Liver (tissue), 9 donors: ENCODE results near the gene ARL6. TPM values are rescaled to one million over a fixed set of nuclear protein-coding genes. Genes with fewer than 3 reads are reported as not detected.

Experiments
- DNase-seq: peaks from one replicate; pipeline ENCODE4 v3.0.0-alpha.2; 2017; ENCODE audit warnings: low spot score
- H3K27ac ChIP-seq, 2 donors: one replicate each; pipeline ENCODE4 v1.7.0; 2013; ENCODE audit warnings: inconsistent platforms in 2 of 2, low read length in 2 of 2, control low read depth in 1 of 2, low read depth in 1 of 2, mild to moderate bottlenecking in 1 of 2
- H3K27me3 ChIP-seq, 4 donors: one replicate each; pipeline versions ENCODE4 v1.6.1 to v1.7.0; 2013; ENCODE audit warnings: low read length in 3 of 4, inconsistent platforms in 1 of 4, mild to moderate bottlenecking in 1 of 4, moderate library complexity in 1 of 4; ENCODE audit not compliant: control insufficient read depth in 4 of 4, insufficient read depth in 4 of 4
- H3K36me3 ChIP-seq, 4 donors: one replicate each; pipeline versions ENCODE4 v1.6.1 to v1.7.0; 2013; ENCODE audit warnings: low read length in 3 of 4, mild to moderate bottlenecking in 3 of 4, low read depth in 1 of 4, moderate library complexity in 1 of 4; ENCODE audit not compliant: control insufficient read depth in 4 of 4, insufficient read depth in 3 of 4
- H3K4me1 ChIP-seq, 4 donors: one replicate each; pipeline versions ENCODE4 v1.6.1 to v1.7.0; 2013; ENCODE audit warnings: low read length in 3 of 4, mild to moderate bottlenecking in 3 of 4, moderate library complexity in 1 of 4; ENCODE audit not compliant: control insufficient read depth in 4 of 4, insufficient read depth in 4 of 4
- H3K4me3 ChIP-seq, 3 donors: one replicate each; pipeline versions ENCODE4 v1.6.1 to v1.7.0; 2013; ENCODE audit warnings: low read length in 3 of 3, control low read depth in 1 of 3, low read depth in 1 of 3, mild to moderate bottlenecking in 1 of 3
- H3K9ac ChIP-seq, 2 donors: one replicate each; pipeline ENCODE4 v1.7.0; 2013; ENCODE audit warnings: low read length in 2 of 2, mild to moderate bottlenecking in 2 of 2, moderate library complexity in 2 of 2, control low read depth in 1 of 2, low read depth in 1 of 2
- H3K9me3 ChIP-seq, 4 donors: one replicate each; pipeline versions ENCODE4 v1.6.1 to v1.7.0; 2013; ENCODE audit warnings: low read length in 3 of 4; ENCODE audit not compliant: control insufficient read depth in 4 of 4
- CTCF ChIP-seq: fragments of 150-350 bp; IDR thresholded peaks from 2 replicates; pipeline ENCODE4 v1.5.1; 2017; ENCODE audit warnings: improper control_type of control experiment, low read depth, low read length; ENCODE audit not compliant: missing input control
- FOXA2 ChIP-seq: IDR thresholded peaks from 2 replicates; pipeline ENCODE4 v1.6.1; 2016; ENCODE audit warnings: antibody characterized with exemption
- GABPA ChIP-seq, 2 donors: IDR thresholded peaks in 1 of 2; conservative IDR thresholded peaks in 1 of 2; 2 replicates each; pipeline ENCODE4 v1.6.1; 2016; ENCODE audit warnings: antibody characterized with exemption in 2 of 2, mild to moderate bottlenecking in 1 of 2, moderate library complexity in 1 of 2
- HNF4G ChIP-seq: IDR thresholded peaks from 2 replicates; pipeline ENCODE4 v1.6.1; 2016; ENCODE audit warnings: antibody characterized with exemption
- JUND ChIP-seq, 2 donors: IDR thresholded peaks; 2 replicates each; pipeline ENCODE4 v1.6.1; 2016; ENCODE audit warnings: antibody characterized with exemption in 2 of 2
- NR2F2 ChIP-seq: IDR thresholded peaks from 2 replicates; pipeline ENCODE4 v1.6.1; 2016; ENCODE audit warnings: antibody characterized with exemption
- RAD21 ChIP-seq, 2 donors: IDR thresholded peaks; 2 replicates each; pipeline ENCODE4 v1.6.1; 2016; ENCODE audit warnings: antibody characterized with exemption in 2 of 2, mild to moderate bottlenecking in 2 of 2
- RXRA ChIP-seq, 2 donors: IDR thresholded peaks; 2 replicates each; pipeline ENCODE4 v1.6.1; 2017 to 2018; ENCODE audit warnings: antibody characterized with exemption in 2 of 2, mild to moderate bottlenecking in 1 of 2
- SP1 ChIP-seq: IDR thresholded peaks from 2 replicates; pipeline ENCODE4 v1.6.1; 2018; ENCODE audit warnings: antibody characterized with exemption, mild to moderate bottlenecking
- TAF1 ChIP-seq: conservative IDR thresholded peaks from 2 replicates; pipeline ENCODE4 v1.6.1; 2016; ENCODE audit warnings: antibody characterized with exemption, mild to moderate bottlenecking
- YY1 ChIP-seq: IDR thresholded peaks from 2 replicates; pipeline ENCODE4 v1.6.1; 2016; ENCODE audit warnings: antibody characterized with exemption, mild to moderate bottlenecking
- ZBTB33 ChIP-seq: IDR thresholded peaks from 2 replicates; pipeline ENCODE4 v1.6.1; 2016; ENCODE audit warnings: antibody characterized with exemption
- polyA plus RNA-seq, 2 donors: library from polyadenylated mRNA; stranded (reverse) in 1 of 2; unstranded in 1 of 2; fragments of 200-250 nt in 1 of 2; fragments of >200 nt in 1 of 2; fragmentation: Nextera tagmentation in 1 of 2; extraction: Ambion mirVana in 1 of 2; gene quantifications; one replicate each; pipeline versions ENCODE4 v1.2.1 to v1.2.3, GENCODE V29; 2013 to 2015
- total RNA-seq, 2 donors: library from RNA; depleted of rRNA; stranded (reverse); fragments of >200 nt; gene quantifications; one replicate each; pipeline ENCODE4 v1.2.3, GENCODE V29; 2014
- TF ChIP-seq, protein P1 (sequence below): IDR thresholded peaks from 2 replicates; pipeline ENCODE4 v1.6.1; 2016; ENCODE audit warnings: antibody characterized with exemption
- TF ChIP-seq, protein P2 (sequence below): IDR thresholded peaks from 2 replicates; pipeline ENCODE4 v1.6.1; 2016; ENCODE audit warnings: antibody characterized with exemption
- TF ChIP-seq, protein P3 (sequence below): IDR thresholded peaks from 2 replicates; pipeline ENCODE4 v1.6.1; 2016; ENCODE audit warnings: antibody characterized with exemption, mild to moderate bottlenecking
- donor health status: healthy.
- donor health status: healthy.
- donor health status: healthy.
- donor health status: healthy.
- donor health status: healthy.

ARL6 gene
- total and polyA plus RNA-seq, 4 donors: 1.1 to 3.4 (median 1.4) TPM

DNA sequence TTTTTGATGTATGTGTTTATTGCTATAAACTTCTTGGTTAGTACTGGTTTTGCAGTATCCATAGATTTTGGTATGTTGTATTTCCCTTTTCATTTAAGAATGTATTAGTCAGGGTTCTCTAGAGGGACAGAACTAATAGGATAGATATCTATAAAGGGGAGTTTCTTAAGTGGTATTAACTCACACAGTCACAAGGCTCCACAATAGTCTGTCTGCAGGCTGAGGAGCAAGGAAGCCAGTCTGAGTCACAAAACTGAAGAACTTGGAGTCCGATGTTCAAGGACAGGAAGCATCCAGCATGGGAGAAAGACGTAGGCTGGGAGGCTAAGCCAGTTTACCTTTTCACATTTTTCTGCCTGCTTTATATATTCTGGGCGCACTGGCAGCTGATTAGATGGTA is 8.4 kb downstream of the ARL6 start (continued):
- no peak for TF ChIP-seq CTCF

DNA sequence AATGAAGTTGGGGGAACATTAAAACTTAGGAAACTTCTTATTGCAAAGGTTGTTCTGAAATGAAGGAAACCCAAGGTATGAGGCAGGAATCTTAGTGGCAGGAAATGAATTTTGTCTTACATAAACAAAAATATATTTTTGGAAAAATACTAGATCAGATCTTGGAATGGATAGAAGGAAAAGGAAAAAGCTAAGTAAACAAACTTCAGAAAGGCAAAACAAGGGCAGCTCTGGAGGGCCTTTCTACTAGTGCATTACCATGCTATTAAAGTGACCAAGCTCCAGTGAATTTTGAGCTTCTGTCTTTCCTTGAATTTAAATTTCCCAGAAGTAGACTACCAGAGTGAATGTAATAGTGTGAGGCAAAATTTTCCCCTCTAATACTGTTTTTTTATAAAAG is 13.6 kb downstream of the ARL6 start:
- H3K27ac ChIP-seq: no peak overlapping the region
- H3K4me1 ChIP-seq: peaks cover 0 to 3% (median 0%) of the 10 kb centered on the region in 4 donors
- no peaks in the 10 kb centered on the region for H3K27me3 ChIP-seq
- no peak overlapping the region for H3K4me3 ChIP-seq
- no peaks in the 10 kb centered on the region for H3K36me3 ChIP-seq
- no peak overlapping the region for H3K9ac ChIP-seq
- H3K9me3 ChIP-seq: no peaks in the 10 kb centered on the region
- TF ChIP-seq ZBTB33 (no peak), GABPA (IDR thresholded peaks at IDR 0.05 in 1 of 2, conservative IDR thresholded peaks at IDR 0.05 in 1 of 2) (no peak), JUND (IDR thresholded peaks at IDR 0.05) (no peak), YY1 (no peak), RAD21 (IDR thresholded peaks at IDR 0.05) (no peak), SP1 (no peak), FOXA2 (no peak), CTCF (no peak), HNF4G (no peak), RXRA (IDR thresholded peaks at IDR 0.05) (no peak), TAF1 (no peak), NR2F2 (no peak)
- TF ChIP-seq, protein P1, sequence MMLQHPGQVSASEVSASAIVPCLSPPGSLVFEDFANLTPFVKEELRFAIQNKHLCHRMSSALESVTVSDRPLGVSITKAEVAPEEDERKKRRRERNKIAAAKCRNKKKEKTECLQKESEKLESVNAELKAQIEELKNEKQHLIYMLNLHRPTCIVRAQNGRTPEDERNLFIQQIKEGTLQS: no peak
- TF ChIP-seq, protein P2, sequence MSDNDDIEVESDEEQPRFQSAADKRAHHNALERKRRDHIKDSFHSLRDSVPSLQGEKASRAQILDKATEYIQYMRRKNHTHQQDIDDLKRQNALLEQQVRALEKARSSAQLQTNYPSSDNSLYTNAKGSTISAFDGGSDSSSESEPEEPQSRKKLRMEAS: no peak
- TF ChIP-seq, protein P3, sequence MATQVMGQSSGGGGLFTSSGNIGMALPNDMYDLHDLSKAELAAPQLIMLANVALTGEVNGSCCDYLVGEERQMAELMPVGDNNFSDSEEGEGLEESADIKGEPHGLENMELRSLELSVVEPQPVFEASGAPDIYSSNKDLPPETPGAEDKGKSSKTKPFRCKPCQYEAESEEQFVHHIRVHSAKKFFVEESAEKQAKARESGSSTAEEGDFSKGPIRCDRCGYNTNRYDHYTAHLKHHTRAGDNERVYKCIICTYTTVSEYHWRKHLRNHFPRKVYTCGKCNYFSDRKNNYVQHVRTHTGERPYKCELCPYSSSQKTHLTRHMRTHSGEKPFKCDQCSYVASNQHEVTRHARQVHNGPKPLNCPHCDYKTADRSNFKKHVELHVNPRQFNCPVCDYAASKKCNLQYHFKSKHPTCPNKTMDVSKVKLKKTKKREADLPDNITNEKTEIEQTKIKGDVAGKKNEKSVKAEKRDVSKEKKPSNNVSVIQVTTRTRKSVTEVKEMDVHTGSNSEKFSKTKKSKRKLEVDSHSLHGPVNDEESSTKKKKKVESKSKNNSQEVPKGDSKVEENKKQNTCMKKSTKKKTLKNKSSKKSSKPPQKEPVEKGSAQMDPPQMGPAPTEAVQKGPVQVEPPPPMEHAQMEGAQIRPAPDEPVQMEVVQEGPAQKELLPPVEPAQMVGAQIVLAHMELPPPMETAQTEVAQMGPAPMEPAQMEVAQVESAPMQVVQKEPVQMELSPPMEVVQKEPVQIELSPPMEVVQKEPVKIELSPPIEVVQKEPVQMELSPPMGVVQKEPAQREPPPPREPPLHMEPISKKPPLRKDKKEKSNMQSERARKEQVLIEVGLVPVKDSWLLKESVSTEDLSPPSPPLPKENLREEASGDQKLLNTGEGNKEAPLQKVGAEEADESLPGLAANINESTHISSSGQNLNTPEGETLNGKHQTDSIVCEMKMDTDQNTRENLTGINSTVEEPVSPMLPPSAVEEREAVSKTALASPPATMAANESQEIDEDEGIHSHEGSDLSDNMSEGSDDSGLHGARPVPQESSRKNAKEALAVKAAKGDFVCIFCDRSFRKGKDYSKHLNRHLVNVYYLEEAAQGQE: no peak
- no peak for DNase-seq
